Measurements from ENCODE around the gene CENPB.

Gene CENPB

GRCh38 chr20:3787324-3788014 lies 929 bp upstream of the CENPB start:
- no peak for DNase-seq

GRCh38 chr20:3786126-3786484 lies 435 bp downstream of the CENPB start:
- DNase-seq, result peak; percentile 32

GRCh38 chr20:3785240-3786125 lies 1.1 kb downstream of the CENPB start:
- no peak for DNase-seq

GRCh38 chr20:3784863-3785239 lies 1.7 kb downstream of the CENPB start:
- no peak for DNase-seq

- DNase-seq, result no peak
These were observed 2.2 kb downstream of the CENPB start for GRCh38 chr20:3784216-3784853.

- no peak for DNase-seq
These were observed 2.9 kb downstream of the CENPB start for GRCh38 chr20:3783511-3784195.

GRCh38 chr20:3783068-3783489 lies 3.5 kb downstream of the CENPB start:
- no peak for DNase-seq

- DNase-seq, result no peak
These were observed 3.9 kb downstream of the CENPB start for GRCh38 chr20:3782597-3782996.

- peak; percentile 71 for DNase-seq
These were observed 5.2 kb downstream of the CENPB start, which contains the start of gene SPEF1 for GRCh38 chr20:3781153-3781910. Gene SPEF1, minus strand, starts transcription at chr20:3781448. Its CDS starts 161 bp downstream, at chr20:3781287.

- no peak for DNase-seq
These were observed 7.6 kb downstream of the CENPB start for GRCh38 chr20:3778976-3779375.

GRCh38 chr20:3777716-3778629 lies 8.6 kb downstream of the CENPB start:
- DNase-seq, result peak; percentile 30

GRCh38 chr20:3777381-3777715 lies 9.2 kb downstream of the CENPB start:
- no peak for DNase-seq

GRCh38 chr20:3775457-3776108 lies 11.0 kb downstream of the CENPB start:
- DNase-seq, result no peak

GRCh38 chr20:3771552-3772058 lies 14.9 kb downstream of the CENPB start:
- no peak for DNase-seq

GRCh38 chr20:3768342-3769130 lies 18.0 kb downstream of the CENPB start:
- peak; percentile 79 for DNase-seq

- peak; percentile 97 for DNase-seq
These were observed 18.9 kb downstream of the CENPB start, which contains the start of gene ADISSP for GRCh38 chr20:3767427-3768341. Gene ADISSP, minus strand, starts transcription at chr20:3767753. Its CDS starts 7,653 bp downstream, at chr20:3760100.

- DNase-seq, result no peak
These were observed 19.5 kb downstream of the CENPB start for GRCh38 chr20:3767110-3767426.

GRCh38 chr20:3766422-3767109 lies 20.0 kb downstream of the CENPB start:
- no peak for DNase-seq
